PC-9 (cell line): ENCODE results near the gene ALDH1A3. TPM values are rescaled to one million over a fixed set of nuclear protein-coding genes. Genes with fewer than 3 reads are reported as not detected.
A peak's percentile ranks its signal among the peaks of the same experiment; 100 is the strongest.

ENCODE experiments used
- BruUV-seq: library from RNA; stranded (reverse); fragments of 400-500 nt; replicated peaks from 2 replicates; lab custom pipeline; 2021; lab: Mats Ljungman, UMichigan
- CTCF ChIA-PET: fragments of 300-600 bp; sonication (Branson Sonifier 250); formaldehyde crosslinking; loops from one replicate; lab custom pipeline; 2022; ENCODE audit warnings: antibody characterized with exemption; lab: Charles Lee
- POLR2A ChIA-PET: fragments of 300-600 bp; sonication (Branson Sonifier 250); formaldehyde crosslinking; loops from one replicate; lab custom pipeline; 2022; ENCODE audit warnings: antibody characterized with exemption; ENCODE audit not compliant: unreplicated experiment; lab: Charles Lee
- DNase-seq, 2 experiments: peaks; one replicate each; pipeline versions ENCODE4 v3.0.0 to v3.0.0-alpha.2; 2015 to 2022; ENCODE audit warnings: mixed read lengths in 1 of 2
- H2AFZ ChIP-seq: fragments of 200-600 bp; sonication (generic); 2 replicates; pipeline ENCODE4 v1.8.1; 2017; ENCODE audit warnings: antibody characterized with exemption
- H3F3A ChIP-seq: fragments of 200-600 bp; sonication (generic); 2 replicates; pipeline ENCODE4 v1.8.1; 2017; ENCODE audit warnings: antibody characterized with exemption, mild to moderate bottlenecking, low read depth; ENCODE audit not compliant: insufficient read depth
- H3K27ac ChIP-seq: fragments of 200-600 bp; sonication (generic); 2 replicates; pipeline ENCODE4 v1.6.1; 2016; ENCODE audit warnings: mixed run types
- H3K27me3 ChIP-seq: fragments of 200-600 bp; sonication (generic); 2 replicates; pipeline ENCODE4 v1.6.1; 2016; ENCODE audit warnings: low read depth, mixed run types; ENCODE audit not compliant: insufficient read depth
- H3K36me3 ChIP-seq: fragments of 200-600 bp; sonication (generic); 2 replicates; pipeline ENCODE4 v1.6.1; 2016; ENCODE audit warnings: low read depth, mixed run types
- H3K4me1 ChIP-seq: fragments of 200-600 bp; sonication (generic); replicated peaks from 2 replicates; pipeline ENCODE4 v1.6.1; 2016; ENCODE audit warnings: mixed run types; ENCODE audit not compliant: insufficient read depth
- H3K4me2 ChIP-seq: fragments of 200-600 bp; sonication (generic); 2 replicates; pipeline ENCODE4 v1.6.1; 2017; ENCODE audit warnings: mixed run types
- H3K4me3 ChIP-seq: fragments of 200-600 bp; sonication (generic); 2 replicates; pipeline ENCODE4 v1.6.1; 2016; ENCODE audit warnings: mixed run types
- H3K79me2 ChIP-seq: fragments of 200-600 bp; sonication (generic); 2 replicates; pipeline ENCODE4 v1.6.1; 2017; ENCODE audit warnings: low read depth, mixed run types
- H3K9me2 ChIP-seq: fragments of 200-600 bp; sonication (generic); 2 replicates; pipeline ENCODE4 v1.8.1; 2017; ENCODE audit warnings: mild to moderate bottlenecking; ENCODE audit not compliant: insufficient read depth
- H3K9me3 ChIP-seq: fragments of 200-600 bp; sonication (generic); 2 replicates; pipeline ENCODE4 v1.8.1; 2016; ENCODE audit warnings: low read depth; ENCODE audit not compliant: insufficient read depth
- H4K20me1 ChIP-seq: fragments of 200-600 bp; sonication (generic); 2 replicates; pipeline ENCODE4 v1.8.1; 2017; ENCODE audit not compliant: insufficient read depth
- CTCF ChIP-seq: fragments of 200-600 bp; sonication (generic); conservative IDR thresholded peaks from 2 replicates; pipeline ENCODE4 v1.6.1; 2017; ENCODE audit warnings: mixed run types, antibody characterized with exemption, mild to moderate bottlenecking, moderate library complexity
- EZH2 ChIP-seq: fragments of 200-600 bp; sonication (generic); IDR thresholded peaks from 2 replicates; pipeline ENCODE4 v1.8.0; 2017; ENCODE audit warnings: antibody characterized with exemption, low read depth
- intact Hi-C: fragments of 100-400 bp; cut with micrococcal nuclease; formaldehyde crosslinking; loops from one replicate; pipeline ENCODE4 v1.10.0; 2022; ENCODE audit not compliant: unreplicated experiment
- total RNA-seq: library from RNA; stranded (reverse); gene quantifications from 2 replicates; pipeline ENCODE4 v1.2.3, GENCODE V29; 2021

Gene ALDH1A3
- total RNA-seq, 1 experiment from 2014 or later, result 469 TPM

- Histone ChIP-seq H3K36me3 (peaks cover 69% of the 10 kb centered on the region), H3K4me2 (peak overlapping the region; percentile 78), H4K20me1 (peaks cover 83% of the 10 kb centered on the region), H2AFZ (no peak overlapping the region), H3K4me3 (peak overlapping the region; percentile 94; the same call in 1 of the 2 replicates), H3K9me3 (no peaks in the 10 kb centered on the region), H3K27me3 (no peaks in the 10 kb centered on the region), H3K27ac (peak overlapping the region; percentile 74), H3K9me2 (no peaks in the 10 kb centered on the region), H3K79me2 (peaks cover 100% of the 10 kb centered on the region), H3F3A (peaks cover 50% of the 10 kb centered on the region), H3K4me1 (peaks cover 30% of the 10 kb centered on the region)
- DNase-seq, result no peak
- ChIA-PET POLR2A (no interaction called here), CTCF (no interaction called here)
- TF ChIP-seq CTCF (no peak), EZH2 (no peak)
- intact Hi-C loops, result no loop called here
- BruUV-seq, result no TSS peak
These were observed 5.5 kb downstream of the ALDH1A3 start for GRCh38 chr15:100885116-100885515.

- Histone ChIP-seq H3K4me1 (peaks cover 30% of the 10 kb centered on the region), H3K9me3 (no peaks in the 10 kb centered on the region), H3K4me2 (peak overlapping the region; percentile 78; the same call in 1 of the 2 replicates), H3K79me2 (peaks cover 100% of the 10 kb centered on the region), H2AFZ (no peak overlapping the region), H4K20me1 (peaks cover 84% of the 10 kb centered on the region), H3K9me2 (no peaks in the 10 kb centered on the region), H3F3A (peaks cover 56% of the 10 kb centered on the region), H3K27ac (no peak overlapping the region), H3K27me3 (no peaks in the 10 kb centered on the region), H3K4me3 (no peak overlapping the region; the same call in 1 of the 2 replicates), H3K36me3 (peaks cover 69% of the 10 kb centered on the region)
- no TSS peak for BruUV-seq
- CTCF ChIA-PET, result interaction anchor here (0.7 kb wide), 1 partner anchor 32 kb away, joined by 3 read pairs; no protein-coding TSS in a partner anchor
- DNase-seq, result peak in 1 of 2 experiments; percentile 28
- POLR2A ChIA-PET, result no interaction called here
- intact Hi-C loops, result no loop called here
- TF ChIP-seq EZH2 (no peak), CTCF (no peak)
These were observed 6.2 kb downstream of the ALDH1A3 start for GRCh38 chr15:100885811-100886210.

- peak in 1 of 2 experiments; percentile 10 for DNase-seq
- no peak overlapping the region for H3K27ac ChIP-seq
- no TSS peak for BruUV-seq
- ChIA-PET CTCF (no interaction called here), POLR2A (interaction anchor here (0.7 kb wide), 1 partner anchor 9 kb away, joined by 7 read pairs; no protein-coding TSS in a partner anchor)
- peaks cover 30% of the 10 kb centered on the region for H3K4me1 ChIP-seq
- intact Hi-C loops, result no loop called here
- H3K9me3 ChIP-seq, result no peaks in the 10 kb centered on the region
- H3K27me3 ChIP-seq, result no peaks in the 10 kb centered on the region
- peaks cover 100% of the 10 kb centered on the region for H3K79me2 ChIP-seq
- H3K9me2 ChIP-seq, result no peaks in the 10 kb centered on the region
- TF ChIP-seq EZH2 (no peak), CTCF (no peak)
- no peak overlapping the region for H3K4me3 ChIP-seq
- H4K20me1 ChIP-seq, result peaks cover 81% of the 10 kb centered on the region
- peaks cover 67% of the 10 kb centered on the region for H3K36me3 ChIP-seq
- H2AFZ ChIP-seq, result no peak overlapping the region
- peaks cover 68% of the 10 kb centered on the region for H3F3A ChIP-seq
- no peak overlapping the region for H3K4me2 ChIP-seq
These were observed 7.7 kb downstream of the ALDH1A3 start for GRCh38 chr15:100887211-100887913.
